ENCODE results near the gene ZNF407. TPM values are rescaled to one million over a fixed set of nuclear protein-coding genes. Genes with fewer than 3 reads are reported as not detected.
"Not testable (repeated sequence)": the region's sequence is repeated elsewhere in the genome, so short reads cannot be mapped to it uniquely, and the experiment has no call there.

Gene ZNF407
- total RNA-seq, 4 donors from 2014 or later: 18.1 to 29.1 (median 19.7) TPM

GRCh38 chr18:74967438-74967837, 369.8 kb downstream of the ZNF407 start:
- Histone ChIP-seq H3K4me1 (no peaks in the 10 kb centered on the region), H3K27me3 (no peaks in the 10 kb centered on the region), H3K9me3 (no peaks in the 10 kb centered on the region), H3K27ac (no peak overlapping the region), H3K4me3 (no peak overlapping the region), H3K36me3 (no peaks in the 10 kb centered on the region)
- 66 to 67% methylated on average over 3 of the region's 3 CpGs for WGBS, 2 donors (ENCODE audit: low coverage in 1 of 2)
- TF ChIP-seq CTCF (IDR thresholded peaks at IDR 0.05) (no peak), EP300 (IDR thresholded peaks at IDR 0.05) (no peak), POLR2A (IDR thresholded peaks at IDR 0.05) (no peak), POLR2AphosphoS5 (IDR thresholded peaks at IDR 0.05) (no peak)
- ATAC-seq: no peak

- Histone ChIP-seq H3K9me3 (no peaks in the 10 kb centered on the region), H3K27ac (no peak overlapping the region), H3K4me1 (no peaks in the 10 kb centered on the region), H3K27me3 (no peaks in the 10 kb centered on the region), H3K36me3 (no peaks in the 10 kb centered on the region), H3K4me3 (no peak overlapping the region)
- no peak for ATAC-seq
- TF ChIP-seq CTCF (IDR thresholded peaks at IDR 0.05): no peak
- no peak for TF ChIP-seq POLR2AphosphoS5 (IDR thresholded peaks at IDR 0.05)
- no peak for TF ChIP-seq EP300 (IDR thresholded peaks at IDR 0.05)
- TF ChIP-seq POLR2A (IDR thresholded peaks at IDR 0.05): no peak
- 93 to 100% methylated on average over 2 of the region's 2 CpGs for WGBS, 2 donors (ENCODE audit: low coverage in 1 of 2)
These were observed 370.3 kb downstream of the ZNF407 start for GRCh38 chr18:74967979-74968378.

- H3K9me3 ChIP-seq, H3K27ac ChIP-seq, H3K36me3 ChIP-seq, H3K4me3 ChIP-seq, H3K4me1 ChIP-seq, H3K27me3 ChIP-seq, ATAC-seq: not testable (repeated sequence)
- 65 to 74% methylated on average over 4 of the region's 4 CpGs for WGBS, 2 donors (ENCODE audit: low coverage in 1 of 2)
These were observed 373.7 kb downstream of the ZNF407 start for GRCh38 chr18:74971358-74971757.

GRCh38 chr18:74971776-74972175, 374.1 kb downstream of the ZNF407 start:
- 51 to 100% methylated on average over 2 of the region's 2 CpGs for WGBS, 2 donors (ENCODE audit: low coverage in 1 of 2)

GRCh38 chr18:74972354-74972753, 374.7 kb downstream of the ZNF407 start:
- no peak for ATAC-seq
- H3K4me1 ChIP-seq: no peaks in the 10 kb centered on the region
- TF ChIP-seq CTCF (IDR thresholded peaks at IDR 0.05) (no peak), POLR2A (IDR thresholded peaks at IDR 0.05) (no peak), EP300 (IDR thresholded peaks at IDR 0.05) (no peak), POLR2AphosphoS5 (IDR thresholded peaks at IDR 0.05) (no peak)
- H3K27me3 ChIP-seq: no peaks in the 10 kb centered on the region
- WGBS, 2 donors (ENCODE audit: low coverage in 1 of 2): 30% methylated on average over 1 of the region's 1 CpG; no CpG with 5 or more reads in 1 of the 2 donors
- H3K9me3 ChIP-seq: no peaks in the 10 kb centered on the region
- H3K4me3 ChIP-seq: no peak overlapping the region
- H3K36me3 ChIP-seq: peaks cover 0 to 4% of the 10 kb centered on the region in 2 donors
- H3K27ac ChIP-seq: no peak overlapping the region

More at GRCh38 chr18:74971776-74972175, 374.1 kb downstream of the ZNF407 start:
- not testable (repeated sequence) for H3K9me3 ChIP-seq, H3K27me3 ChIP-seq, H3K36me3 ChIP-seq, H3K4me3 ChIP-seq, H3K4me1 ChIP-seq, ATAC-seq, H3K27ac ChIP-seq

- H3K27me3 ChIP-seq: no peaks in the 10 kb centered on the region
- H3K27ac ChIP-seq: no peak overlapping the region
- ATAC-seq: no peak
- 84 to 93% methylated on average over 5 of the region's 5 CpGs for WGBS, 2 donors (ENCODE audit: low coverage in 1 of 2)
- H3K4me1 ChIP-seq: no peaks in the 10 kb centered on the region
- TF ChIP-seq CTCF (IDR thresholded peaks at IDR 0.05) (no peak), POLR2AphosphoS5 (IDR thresholded peaks at IDR 0.05) (no peak), EP300 (IDR thresholded peaks at IDR 0.05) (no peak), POLR2A (IDR thresholded peaks at IDR 0.05) (no peak)
- no peaks in the 10 kb centered on the region for H3K9me3 ChIP-seq
- no peak overlapping the region for H3K4me3 ChIP-seq
- peaks cover 0 to 6% of the 10 kb centered on the region in 2 donors for H3K36me3 ChIP-seq
These were observed 377.3 kb downstream of the ZNF407 start for GRCh38 chr18:74975001-74975400.

Measured in gastroesophageal sphincter (tissue), 4 donors.